NCI-H82 treated with DMSO at 0.1 percent for 48 hours (cell line): ENCODE results near the gene GLRX.

ENCODE experiments used
- DNase-seq: peaks from one replicate; lab custom pipeline; 2025; ENCODE audit not compliant: unreplicated experiment; lab: John Stamatoyannopoulos, UW

GLRX gene

DNA sequence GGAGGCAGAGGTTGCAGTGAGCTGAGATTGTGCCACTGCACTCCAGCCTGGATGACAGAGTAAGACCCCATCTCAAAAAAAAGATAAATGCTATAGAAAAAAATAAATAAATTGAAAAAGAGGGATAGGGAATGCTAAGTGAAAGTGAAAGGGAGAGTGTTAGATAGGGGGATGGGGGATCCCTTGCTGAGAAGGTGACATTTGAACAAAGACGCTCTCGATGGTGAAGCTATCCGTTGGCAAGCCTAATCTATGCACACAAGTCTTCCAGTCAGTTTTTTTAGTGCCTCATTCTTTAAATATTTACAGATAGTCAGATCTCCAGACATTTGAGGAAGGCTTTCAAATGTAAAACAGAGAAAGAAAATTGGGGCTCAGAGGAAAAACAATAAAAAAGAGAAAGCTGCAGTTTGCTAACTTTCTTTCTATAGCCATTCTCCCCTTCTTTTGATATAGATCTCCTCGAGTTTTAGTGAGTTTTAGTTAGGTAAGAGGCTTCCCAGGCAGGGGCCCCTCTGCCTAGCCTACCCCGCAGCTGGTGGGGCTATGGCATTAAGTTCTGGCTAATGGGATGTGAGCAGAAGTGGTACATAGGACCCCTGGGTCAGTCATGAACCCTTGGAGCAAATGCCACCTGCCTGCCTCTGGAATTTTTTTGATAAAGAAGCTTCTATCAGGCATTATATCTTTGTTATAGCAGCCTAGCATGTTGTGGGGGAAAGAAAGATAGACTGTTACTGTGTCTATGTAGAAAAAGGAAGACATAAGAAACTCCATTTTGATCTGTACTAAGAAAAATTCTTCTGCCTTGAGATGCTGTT is 12.0 kb downstream of the GLRX start:
- no peak for DNase-seq

DNA sequence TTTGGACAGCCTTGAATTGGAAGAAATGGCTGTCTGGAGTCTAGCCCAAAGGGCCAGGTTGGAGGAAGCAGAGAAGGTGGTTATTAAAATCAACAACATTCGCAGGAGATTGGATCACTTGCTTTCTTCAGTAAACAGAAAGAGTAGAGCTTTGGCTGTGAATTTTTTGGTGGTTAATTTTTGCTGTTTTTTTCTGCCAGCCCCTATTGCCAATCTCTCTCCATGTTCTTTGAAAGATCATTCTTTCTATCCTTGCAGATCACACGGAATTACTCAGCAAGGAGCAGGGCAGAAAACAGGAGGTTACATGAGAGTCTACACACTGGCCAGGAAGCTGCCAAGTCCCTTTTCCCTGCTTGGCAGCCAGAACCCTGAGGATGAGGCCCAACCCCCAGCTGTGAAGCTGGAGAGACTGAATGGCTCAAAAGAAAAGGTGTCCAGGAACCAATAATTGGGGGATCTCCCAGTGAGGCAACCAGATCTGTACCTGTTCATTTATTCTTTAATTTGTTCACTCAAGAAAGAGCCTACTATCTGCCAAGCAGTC is 13.0 kb downstream of the GLRX start:
- DNase-seq, result no peak

DNA sequence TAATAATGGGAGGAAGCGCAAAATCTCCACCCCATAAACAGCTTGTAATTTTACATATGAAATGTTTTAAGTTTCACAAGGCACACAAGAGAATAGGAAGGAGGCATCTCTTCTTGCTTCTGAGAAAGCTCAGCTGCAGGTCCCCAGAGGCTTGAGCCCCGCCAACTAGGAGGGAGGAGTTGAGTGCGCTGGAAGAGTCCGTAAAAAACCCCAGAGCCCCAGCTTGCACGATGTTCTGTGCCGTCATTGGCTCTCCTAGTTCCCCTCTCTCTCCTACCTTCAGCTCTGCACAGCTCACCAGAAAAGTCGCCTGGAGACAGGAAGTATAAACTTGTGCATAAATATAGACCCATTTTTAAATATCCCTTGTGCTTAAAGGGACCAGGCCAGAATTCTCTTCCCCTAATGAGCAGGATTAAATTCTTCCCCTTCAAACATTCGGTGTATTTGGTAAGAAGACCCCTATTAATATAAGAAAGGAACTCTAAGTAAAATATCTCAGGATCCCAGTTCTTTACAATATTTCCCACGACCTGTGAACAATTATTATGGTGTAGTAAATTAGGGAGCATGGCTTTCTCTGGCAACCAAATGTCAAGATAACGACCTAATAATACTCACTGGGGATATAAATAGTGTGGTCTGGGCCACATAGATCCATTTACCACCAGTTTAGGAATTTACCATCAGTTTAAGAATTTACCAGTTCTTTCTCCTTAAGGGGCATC is 13.7 kb downstream of the GLRX start:
- no peak for DNase-seq

DNA sequence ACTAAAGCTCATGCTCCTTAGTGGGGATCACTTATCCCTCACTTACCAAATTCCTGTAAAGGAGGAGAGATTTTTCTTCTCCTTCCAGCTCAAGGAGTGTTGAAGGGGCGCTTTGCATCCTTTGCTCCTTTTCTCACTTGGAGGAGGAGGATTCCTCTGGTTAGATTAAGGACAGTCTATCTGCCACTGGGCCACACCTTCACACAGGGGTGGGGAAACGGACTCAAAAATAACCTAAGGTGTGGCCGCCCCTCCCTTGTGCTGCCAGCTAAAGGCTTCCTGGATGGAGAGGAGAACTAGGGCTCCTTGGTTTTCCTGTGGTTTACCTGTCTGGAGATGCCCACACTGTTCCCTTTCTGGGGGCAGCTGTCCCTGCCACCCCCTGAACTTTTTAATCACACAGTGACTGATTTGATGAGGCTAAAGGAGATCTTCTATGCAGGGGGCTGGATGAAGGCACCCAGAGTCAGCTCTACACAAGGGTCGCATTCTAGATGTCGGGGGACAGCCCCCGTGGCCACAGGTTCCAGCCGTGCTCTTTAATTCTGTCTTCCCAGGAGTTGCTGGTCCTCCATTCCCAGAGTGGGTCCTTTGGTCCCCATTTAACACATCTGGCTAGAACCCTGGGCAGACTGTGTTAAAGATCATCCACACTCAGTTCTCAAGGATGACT is 14.4 kb downstream of the GLRX start:
- DNase-seq, result no peak

DNA sequence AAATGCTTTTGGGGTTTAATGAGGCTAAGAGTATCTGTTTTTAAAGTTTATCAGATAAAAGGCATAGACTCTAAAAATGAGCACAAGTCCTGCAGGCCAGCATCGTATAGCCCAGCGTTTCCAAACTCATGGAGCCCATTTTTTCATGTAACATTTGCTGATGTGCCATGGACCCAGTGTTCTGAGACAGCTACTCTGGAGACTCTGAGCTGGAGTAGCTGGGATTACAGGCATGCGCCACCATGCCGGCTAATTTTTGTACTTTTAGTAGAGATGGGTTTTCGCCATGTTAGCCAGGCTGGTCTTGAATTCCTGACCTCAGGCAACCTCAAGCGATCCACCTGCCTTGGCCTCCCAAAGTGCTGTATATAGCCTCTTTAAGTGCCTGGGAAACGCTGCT is 15.8 kb downstream of the GLRX start:
- DNase-seq, result no peak

DNA sequence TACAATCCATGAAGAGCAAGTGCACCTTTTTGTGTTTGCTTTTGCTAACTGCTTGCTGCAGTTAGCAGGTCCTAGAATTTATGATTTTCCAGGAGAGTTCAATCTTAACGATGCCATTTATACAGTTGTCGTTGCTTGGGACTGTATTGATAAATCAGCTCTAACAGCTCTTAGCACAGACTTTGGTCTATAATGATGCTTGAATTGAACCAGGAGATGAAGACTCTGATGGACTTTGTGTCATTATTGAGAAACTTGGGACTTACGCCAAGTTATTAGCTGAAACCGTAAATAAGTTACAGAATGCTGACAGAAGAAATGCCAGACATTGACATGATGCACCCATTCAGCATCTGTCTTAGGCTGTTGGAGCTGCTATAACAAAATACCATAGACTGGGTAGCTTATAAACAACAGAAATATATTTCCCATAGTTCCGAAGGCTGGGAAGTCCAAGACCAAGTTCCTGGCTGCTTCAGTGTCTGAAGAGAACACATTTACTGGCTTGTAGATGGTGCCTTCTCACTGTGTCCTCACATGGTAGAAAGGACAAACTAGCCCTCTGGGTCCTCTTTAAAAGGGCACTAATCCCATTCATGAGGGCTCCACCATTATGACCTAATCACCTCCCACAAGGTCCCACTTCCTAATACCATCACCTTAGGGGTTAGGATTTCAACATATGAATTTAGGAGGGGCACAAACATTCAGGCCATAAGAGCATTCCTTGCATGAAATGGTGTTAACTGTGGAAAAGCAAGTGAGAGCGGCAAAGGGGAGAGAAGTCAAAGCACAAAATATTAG is 17.6 kb downstream of the GLRX start:
- no peak for DNase-seq

DNA sequence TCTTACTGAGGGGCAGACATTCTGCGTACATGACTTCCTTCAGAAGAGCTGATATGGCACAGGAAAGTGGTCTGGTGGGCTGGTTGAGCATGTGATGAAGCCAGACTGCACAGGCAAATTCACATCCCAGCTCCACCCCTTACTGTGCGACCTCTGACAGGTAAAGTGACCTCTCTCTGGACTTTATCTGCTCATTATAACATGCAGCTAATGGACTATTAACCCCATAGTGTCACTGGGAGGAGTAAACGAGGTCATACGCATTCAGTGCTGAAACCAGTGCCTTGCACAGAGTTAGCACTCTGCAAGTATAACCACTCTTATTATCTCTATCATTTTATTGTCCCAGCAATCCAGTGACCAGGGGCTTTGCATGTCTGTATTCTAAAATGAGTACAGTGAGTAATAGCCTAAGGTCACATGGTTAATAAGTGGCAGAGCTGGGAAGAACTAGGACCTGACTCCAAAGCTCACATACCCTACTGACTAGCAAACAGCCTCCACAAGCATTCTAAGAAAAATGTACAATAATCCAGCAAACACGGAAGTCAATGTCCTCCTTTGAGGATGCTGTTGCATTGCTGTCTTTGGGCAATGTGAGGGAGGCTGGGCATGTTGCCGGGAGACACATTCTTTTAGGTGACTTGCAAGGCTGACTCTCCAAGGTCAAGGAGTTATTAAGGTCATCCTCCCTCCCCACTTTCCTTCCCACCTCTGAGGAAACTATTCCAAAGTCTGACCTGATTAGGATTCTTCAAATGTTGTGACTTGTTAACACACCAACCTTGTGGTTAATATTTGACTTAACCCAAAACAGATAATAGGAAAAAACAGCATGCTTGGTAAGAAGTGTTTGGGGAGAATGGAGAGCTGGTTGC is 19.0 kb downstream of the GLRX start:
- DNase-seq, result no peak

DNA sequence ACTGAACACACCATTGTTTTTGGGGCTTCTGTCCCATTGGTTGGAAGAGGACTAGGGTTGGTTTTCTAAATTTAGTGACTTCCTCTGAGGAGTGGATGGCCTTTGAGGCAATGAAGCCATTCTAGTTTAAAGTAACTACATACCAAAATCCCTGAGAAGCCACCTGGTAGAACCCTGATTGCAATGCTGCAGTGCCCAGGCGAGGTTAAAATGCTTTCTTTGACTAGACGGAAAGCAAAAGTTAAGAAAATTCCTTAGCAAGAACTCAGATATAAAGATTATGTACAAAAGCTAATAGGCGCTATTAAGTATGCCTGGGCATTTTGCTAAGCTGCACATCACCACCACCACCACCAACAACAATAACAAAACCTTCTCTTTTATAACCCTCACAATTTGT is 20.6 kb downstream of the GLRX start:
- no peak for DNase-seq

DNA sequence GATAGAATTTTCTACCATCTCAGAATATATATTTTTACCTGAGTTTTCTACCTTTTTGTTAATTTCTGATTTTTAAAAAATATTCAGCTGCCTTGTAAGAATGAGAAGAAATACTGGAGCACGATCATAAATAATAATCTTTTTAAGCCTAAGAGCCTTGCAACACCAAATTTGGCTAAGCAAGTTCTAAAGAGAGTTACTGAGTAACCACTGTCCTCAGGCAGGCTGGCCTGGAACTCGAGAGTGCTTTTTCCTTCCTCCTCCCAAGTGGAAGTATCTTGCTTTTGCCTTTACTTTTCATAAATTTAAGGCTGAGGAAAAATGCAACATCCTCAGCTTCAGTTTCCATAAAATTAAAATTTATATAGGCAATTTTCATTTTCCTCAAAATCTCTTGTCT is 21.0 kb downstream of the GLRX start:
- no peak for DNase-seq

DNA sequence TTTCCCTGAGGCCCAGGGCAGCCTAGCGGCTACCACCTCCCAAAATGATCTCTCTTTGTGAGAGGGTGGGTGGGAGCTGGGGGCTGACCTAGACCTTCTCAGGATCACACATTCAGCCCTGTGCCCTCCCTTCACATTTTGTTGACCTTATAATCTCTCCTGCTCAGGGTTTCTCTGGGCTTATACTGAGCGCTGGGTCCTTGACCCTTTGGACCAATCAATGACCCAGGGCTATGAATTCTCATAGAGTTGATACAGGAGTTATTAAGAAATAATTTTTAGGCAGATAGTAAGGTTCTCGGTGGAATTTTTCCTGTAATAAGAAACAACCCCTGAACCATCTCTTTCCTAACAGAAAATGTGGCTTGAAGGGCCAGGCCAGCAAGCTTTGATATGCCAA is 22.0 kb downstream of the GLRX start:
- DNase-seq, result no peak

DNA sequence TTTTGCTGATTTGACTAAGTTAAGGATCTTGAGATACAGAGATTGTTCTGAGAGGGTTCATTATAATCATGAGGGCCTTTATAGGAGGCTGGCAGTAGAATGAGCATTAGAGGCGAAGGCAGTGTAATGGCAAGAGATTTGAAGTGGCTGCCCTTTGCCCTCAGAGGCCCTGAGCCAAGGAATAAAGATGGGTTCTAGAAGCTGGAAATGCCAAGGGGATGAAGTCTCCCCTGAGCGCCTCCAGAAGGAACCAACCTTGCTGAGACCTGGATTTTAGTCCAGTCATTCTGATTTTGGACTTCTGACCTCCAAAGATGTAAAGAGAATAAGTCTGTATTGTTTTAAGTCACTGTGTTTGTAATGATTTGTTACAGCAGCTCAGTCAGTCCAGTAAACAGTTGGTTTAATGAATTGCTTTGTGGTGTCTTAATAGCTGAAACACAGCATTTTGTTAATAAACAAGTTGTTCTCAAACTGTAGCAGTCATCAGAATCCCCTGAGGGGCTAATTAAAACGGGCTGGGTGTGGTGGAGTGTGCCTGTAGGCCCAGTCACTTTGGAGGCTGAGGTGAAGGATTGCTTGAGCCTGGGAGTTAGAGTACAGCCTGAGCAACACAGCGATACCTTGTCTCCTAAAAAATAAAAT is 23.2 kb downstream of the GLRX start:
- DNase-seq, result no peak

DNA sequence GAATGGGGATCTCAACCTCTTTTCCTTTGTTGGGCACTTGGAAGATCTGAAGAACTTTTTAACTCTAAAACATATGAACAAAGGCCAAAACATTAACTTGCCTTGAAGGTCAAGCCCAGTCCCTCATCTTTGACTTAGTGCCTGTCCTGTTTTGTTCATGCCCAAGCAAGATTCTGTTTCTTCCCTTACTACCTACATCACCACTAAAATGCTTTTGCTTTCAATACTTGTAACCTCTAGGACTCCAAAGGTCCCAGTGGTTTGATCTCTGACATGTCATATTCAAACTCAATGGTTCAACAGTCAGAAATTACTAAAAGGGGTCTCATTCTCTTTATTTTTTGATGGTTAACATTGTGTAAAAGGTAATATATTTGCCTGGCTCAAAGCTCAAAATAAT is 24.0 kb downstream of the GLRX start:
- no peak for DNase-seq

DNA sequence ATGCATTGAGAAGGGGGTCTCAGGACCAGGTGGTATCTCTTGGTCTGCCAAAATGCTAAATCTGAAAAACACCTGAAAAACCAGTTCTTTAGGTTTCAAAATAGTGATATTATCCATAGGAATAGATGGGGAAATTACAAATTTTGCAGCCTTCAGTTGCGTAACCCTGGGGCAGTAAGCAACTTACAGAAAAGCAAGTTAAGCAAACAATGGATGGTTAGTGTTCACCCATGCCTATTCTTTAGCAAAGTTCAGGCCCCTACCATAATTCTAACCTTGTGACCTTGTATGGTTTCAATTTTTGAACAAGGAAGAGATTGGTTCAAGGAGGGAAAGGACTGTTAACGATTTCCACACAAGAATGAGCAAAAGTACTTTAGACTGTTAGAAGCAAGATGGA is 24.5 kb downstream of the GLRX start:
- DNase-seq, result no peak

DNA sequence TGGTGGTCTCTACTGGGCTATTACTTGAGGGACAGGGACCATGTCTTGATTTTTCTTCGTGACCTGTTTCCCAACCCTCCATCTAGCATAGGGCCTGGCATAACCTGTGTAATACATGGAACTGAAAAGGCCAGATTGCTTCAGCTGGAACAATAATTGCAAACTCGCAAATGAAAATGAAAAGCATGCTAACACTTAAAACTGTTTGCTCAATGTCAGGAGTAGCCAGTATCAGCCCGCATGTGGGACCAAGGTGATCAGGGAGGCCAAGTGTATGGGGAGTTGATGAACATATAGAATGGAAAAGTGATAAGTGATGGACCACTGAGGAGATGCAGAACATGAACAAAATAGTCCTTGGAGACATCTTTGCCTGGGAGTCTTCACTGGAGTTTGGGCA is 25.2 kb downstream of the GLRX start:
- no peak for DNase-seq

DNA sequence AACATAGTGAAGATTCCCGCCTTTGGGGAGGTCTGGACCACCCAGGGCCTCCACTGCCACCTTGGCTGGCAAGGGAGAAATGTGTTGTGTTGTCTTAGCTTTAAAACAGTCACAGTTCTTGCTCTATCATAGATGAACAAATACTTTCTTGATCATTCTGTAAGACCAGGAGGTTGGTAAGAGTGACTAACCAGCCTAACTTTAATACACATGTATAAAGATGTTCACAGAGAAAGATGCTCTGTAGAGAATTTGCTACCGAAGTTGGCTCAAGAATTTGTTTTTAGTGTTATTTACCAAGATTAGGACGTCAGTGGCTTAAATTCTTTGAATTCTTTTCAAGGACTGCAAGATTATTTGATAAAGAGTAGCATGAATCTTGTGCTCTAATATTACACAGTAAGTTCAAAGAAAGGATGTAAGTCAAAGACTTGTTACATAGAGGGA is 28.4 kb downstream of the GLRX start:
- DNase-seq, result no peak

DNA sequence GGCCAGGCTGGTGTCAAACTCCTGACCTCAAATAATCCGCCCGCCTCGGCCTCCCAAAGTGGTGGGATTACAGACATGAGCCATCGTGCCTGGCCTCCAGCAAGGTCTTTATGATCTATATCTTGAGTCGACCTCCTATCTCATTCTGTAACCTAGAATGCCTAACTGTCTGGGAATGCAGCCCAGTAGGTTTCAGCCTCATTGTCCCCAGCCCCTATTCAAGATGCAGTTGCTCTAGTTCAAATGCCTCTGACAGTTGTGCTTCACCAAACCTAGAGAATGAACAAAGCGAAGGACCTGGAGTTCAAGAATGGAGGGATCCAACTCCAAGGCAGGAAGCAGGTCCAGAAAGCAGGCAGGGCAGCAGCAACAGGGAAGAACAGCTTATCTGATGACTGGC is 30.8 kb downstream of the GLRX start:
- DNase-seq, result no peak

DNA sequence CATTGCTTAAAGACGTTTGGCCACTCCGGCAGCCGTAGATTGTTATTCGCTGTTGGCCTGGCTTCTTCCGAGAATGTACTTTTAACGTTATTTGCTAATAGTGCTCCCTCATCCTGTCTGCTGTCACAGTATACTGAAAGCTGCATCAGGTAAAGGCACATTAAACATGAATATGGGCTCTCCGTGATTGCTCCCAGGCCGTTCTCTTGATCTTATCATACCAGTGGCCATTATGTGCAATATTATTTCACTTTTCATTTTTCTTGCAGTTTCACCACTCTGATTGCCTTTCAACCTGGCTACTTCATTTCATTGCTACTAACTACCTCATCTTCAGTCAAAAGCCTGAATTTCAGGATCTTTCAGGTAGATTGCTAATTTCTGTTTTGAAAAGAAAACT is 34.0 kb downstream of the GLRX start:
- DNase-seq, result no peak

DNA sequence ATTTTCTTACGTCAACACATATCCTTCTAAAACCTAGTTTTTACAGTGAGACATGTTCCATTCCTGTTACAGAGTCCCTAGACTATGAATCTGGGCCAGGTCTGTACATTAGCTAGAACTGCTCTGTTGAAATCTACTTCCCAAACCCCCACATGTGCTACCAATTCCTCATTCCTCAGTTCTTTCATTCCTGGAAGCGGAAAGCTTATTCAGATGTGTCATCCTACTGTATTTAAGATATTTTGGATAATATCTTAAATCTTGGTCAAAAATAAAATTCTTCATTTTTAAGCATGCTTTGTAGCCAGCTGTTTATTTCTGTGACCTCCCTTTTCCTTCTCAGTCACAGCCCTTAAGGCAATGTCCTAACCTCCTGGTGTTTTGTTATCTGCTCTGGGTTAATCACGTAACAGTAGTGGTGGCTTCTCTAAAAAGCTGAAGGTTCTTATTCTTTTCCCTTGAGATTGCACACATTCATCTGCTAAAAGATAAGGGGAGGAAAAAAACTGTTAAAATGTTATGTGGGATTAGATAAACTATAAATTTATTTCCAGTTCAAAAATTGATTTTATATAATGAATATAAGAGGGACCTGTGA is 35.6 kb downstream of the GLRX start:
- DNase-seq, result no peak
